ENCODE measurements around the gene CCDC61. TPM values are rescaled to one million over a fixed set of nuclear protein-coding genes. Genes with fewer than 3 reads are reported as not detected.
A peak's percentile ranks its signal among the peaks of the same experiment; 100 is the strongest.

CCDC61 gene
- total RNA-seq, 1 donor from 2014 or later: 15.4 TPM

- H3K36me3 ChIP-seq: no peaks in the 10 kb centered on the region
- ATAC-seq (peak; percentile 4), DNase-seq (no peak)
- peak overlapping the region; percentile 46 for H3K4me3 ChIP-seq
- no peaks in the 10 kb centered on the region for H3K4me1 ChIP-seq
- H3K27ac ChIP-seq: no peak overlapping the region
- TF ChIP-seq, protein P1, sequence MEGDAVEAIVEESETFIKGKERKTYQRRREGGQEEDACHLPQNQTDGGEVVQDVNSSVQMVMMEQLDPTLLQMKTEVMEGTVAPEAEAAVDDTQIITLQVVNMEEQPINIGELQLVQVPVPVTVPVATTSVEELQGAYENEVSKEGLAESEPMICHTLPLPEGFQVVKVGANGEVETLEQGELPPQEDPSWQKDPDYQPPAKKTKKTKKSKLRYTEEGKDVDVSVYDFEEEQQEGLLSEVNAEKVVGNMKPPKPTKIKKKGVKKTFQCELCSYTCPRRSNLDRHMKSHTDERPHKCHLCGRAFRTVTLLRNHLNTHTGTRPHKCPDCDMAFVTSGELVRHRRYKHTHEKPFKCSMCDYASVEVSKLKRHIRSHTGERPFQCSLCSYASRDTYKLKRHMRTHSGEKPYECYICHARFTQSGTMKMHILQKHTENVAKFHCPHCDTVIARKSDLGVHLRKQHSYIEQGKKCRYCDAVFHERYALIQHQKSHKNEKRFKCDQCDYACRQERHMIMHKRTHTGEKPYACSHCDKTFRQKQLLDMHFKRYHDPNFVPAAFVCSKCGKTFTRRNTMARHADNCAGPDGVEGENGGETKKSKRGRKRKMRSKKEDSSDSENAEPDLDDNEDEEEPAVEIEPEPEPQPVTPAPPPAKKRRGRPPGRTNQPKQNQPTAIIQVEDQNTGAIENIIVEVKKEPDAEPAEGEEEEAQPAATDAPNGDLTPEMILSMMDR (IDR thresholded peaks at IDR 0.05): no peak
- H3K27me3 ChIP-seq: peaks cover 57% of the 10 kb centered on the region
- intact Hi-C loops (cut with DNase I): no loop called here
- H3K9me3 ChIP-seq: no peaks in the 10 kb centered on the region
Measured at GRCh38 chr19:45971260-45971902, 23.9 kb upstream of the CCDC61 start.

DNA sequence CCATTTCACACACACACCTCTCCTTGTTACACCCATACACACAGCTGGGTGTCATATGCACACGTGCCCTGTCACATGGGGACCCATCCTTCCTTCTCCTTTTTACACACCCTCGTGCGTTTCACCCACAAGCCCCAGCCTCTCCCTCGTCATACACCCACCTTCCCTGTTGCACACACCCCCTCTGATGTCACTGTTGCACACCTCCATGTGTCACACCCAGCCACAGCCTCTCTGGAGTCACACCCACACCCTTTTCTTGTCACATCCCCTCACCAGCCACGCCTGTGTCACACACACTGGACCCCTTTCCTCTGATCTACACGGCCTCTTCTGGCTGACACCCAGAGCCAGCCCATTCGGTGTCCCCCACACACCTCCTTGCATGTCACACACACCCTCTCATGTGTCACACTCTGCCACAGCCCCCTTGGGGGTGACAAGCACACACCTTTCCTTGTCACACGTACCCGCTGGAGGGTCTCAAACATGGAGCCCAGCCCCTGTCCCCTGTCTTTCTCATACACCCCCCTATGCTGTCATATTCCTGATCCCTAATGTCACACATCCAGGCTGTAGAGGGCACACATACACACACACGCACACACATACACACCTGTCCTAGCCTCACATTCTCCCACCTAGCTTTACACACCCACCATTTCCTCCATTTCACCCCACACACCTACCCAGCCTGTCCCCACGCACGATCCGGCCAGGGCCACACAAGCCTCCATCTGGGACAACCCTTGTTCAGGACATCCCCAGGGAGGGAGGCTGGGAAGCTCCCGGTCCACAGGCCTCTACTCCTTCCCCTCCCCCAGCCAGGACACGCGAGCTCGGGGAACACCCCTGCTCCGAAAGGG, 23.0 kb upstream of the CCDC61 start:
- H3K36me3 ChIP-seq: no peaks in the 10 kb centered on the region
- ATAC-seq: peak; percentile 52
- intact Hi-C loops (cut with DNase I): no loop called here
- TF ChIP-seq, protein P1 (IDR thresholded peaks at IDR 0.05): no peak
- no peaks in the 10 kb centered on the region for H3K9me3 ChIP-seq
- H3K27ac ChIP-seq: no peak overlapping the region
- peaks cover 57% of the 10 kb centered on the region for H3K27me3 ChIP-seq
- H3K4me3 ChIP-seq: peak overlapping the region; percentile 46
- H3K4me1 ChIP-seq: no peaks in the 10 kb centered on the region
- DNase-seq: no peak

- H3K9me3 ChIP-seq: no peaks in the 10 kb centered on the region
- TF ChIP-seq, protein P1 (IDR thresholded peaks at IDR 0.05): no peak
- peak overlapping the region; percentile 46 for H3K4me3 ChIP-seq
- intact Hi-C loops (cut with DNase I): no loop called here
- ATAC-seq: no peak
- peaks cover 57% of the 10 kb centered on the region for H3K27me3 ChIP-seq
- no peaks in the 10 kb centered on the region for H3K4me1 ChIP-seq
- no peak overlapping the region for H3K27ac ChIP-seq
- no peak for DNase-seq
- no peaks in the 10 kb centered on the region for H3K36me3 ChIP-seq
Measured at GRCh38 chr19:45972947-45973540, 22.2 kb upstream of the CCDC61 start.

DNA sequence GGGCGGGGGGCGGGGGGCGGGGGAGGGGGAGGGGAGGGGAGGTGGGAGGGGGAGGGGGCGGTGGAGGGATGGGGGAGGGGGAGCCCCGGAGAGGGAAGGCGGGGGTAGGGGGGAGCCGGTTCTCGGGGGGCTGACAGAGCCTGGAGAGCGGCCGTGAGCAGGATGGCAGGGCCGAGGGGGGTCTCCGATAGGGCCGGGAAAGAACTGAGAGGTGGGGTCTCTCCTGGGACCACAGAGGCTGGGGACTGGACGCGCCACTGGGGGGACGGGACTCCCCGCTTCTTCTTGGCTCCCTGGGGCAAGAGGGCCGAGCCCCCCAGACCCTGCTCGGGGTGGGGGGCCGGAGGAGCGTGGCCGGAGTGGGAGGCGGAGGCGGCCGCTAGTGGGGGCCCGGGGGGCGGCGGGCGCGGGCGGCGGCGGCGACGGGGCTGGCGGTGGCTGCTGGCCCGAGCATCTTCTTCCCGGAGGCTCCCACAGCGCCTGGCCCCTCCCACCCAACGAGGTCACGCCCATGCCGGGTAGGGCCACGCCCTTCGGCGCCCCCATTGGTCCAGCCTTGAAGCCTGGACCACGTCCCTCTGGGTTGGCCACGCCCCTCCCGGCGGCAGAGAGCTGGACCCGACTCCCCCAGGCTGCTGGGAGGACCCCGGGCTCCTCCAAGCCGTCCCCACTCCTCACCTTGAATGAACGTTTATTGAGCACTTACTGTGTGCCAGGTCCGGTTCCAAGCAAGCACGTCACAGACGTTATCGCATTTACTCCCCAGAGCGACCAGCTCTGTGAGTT, 21.5 kb upstream of the CCDC61 start, which contains the start of gene NOVA2:
TSS of gene NOVA2 (minus strand) at position 313 of the 786 bp plus-strand sequence. CDS start 514 bp downstream, outside the sequence.
- H3K27me3 ChIP-seq: peaks cover 57% of the 10 kb centered on the region
- peak within 1 kb of the TSS; percentile 46 for H3K4me3 ChIP-seq
- intact Hi-C loops (cut with DNase I): no loop called here

More for the DNA sequence above, 21.5 kb upstream of the CCDC61 start, which contains the start of gene NOVA2:
- no peaks in the 10 kb centered on the region for H3K36me3 ChIP-seq
- TF ChIP-seq, protein P1 (IDR thresholded peaks at IDR 0.05): no peak
- no peaks in the 10 kb centered on the region for H3K9me3 ChIP-seq
- H3K27ac ChIP-seq: no peak within 1 kb of the TSS
- ATAC-seq (peak; percentile 79), DNase-seq (peak; percentile 76)
- no peaks in the 10 kb centered on the region for H3K4me1 ChIP-seq
